Natural killer cell treated with Interleukin-12 subunit alpha and Interleukin-12 subunit beta and Interleukin-15 and Interleukin-18, amount 100 ng/mL, for 72 hours (primary cell): ENCODE measurements around the gene RANBP9. TPM values are rescaled to one million over a fixed set of nuclear protein-coding genes. Genes with fewer than 3 reads are reported as not detected.

Source experiments
- ATAC-seq, 2 donors: fragments of 150-1000 bp; cut with Tn5 transposase in 1 of 2; sonication (Bioruptor Pico), chemical (Tn5 transposase) in 1 of 2; 2 replicates each; pipeline ENCODE4 v1.10.0; 2021
- DNase-seq: peaks from one replicate; pipeline ENCODE4 v3.0.0; 2022; ENCODE audit warnings: low spot score
- H3K27ac Mint-ChIP-seq, 2 donors: 1 replicate in 1 of 2; 2 replicates in 1 of 2; pipeline ENCODE4 v1.8.0; 2022; ENCODE audit warnings: mixed read lengths in 2 of 2, mild to moderate bottlenecking in 1 of 2, moderate library complexity in 1 of 2
- H3K27me3 Mint-ChIP-seq, 2 donors: 1 replicate in 1 of 2; 2 replicates in 1 of 2; pipeline ENCODE4 v1.8.0; 2022; ENCODE audit warnings: mixed read lengths in 2 of 2
- H3K36me3 Mint-ChIP-seq: one replicate; pipeline ENCODE4 v1.8.0; 2022; ENCODE audit warnings: mixed read lengths
- H3K4me1 Mint-ChIP-seq, 2 donors: 1 replicate in 1 of 2; 2 replicates in 1 of 2; pipeline ENCODE4 v1.8.0; 2022; ENCODE audit warnings: low read depth in 2 of 2, mixed read lengths in 2 of 2, mild to moderate bottlenecking in 1 of 2
- H3K4me3 Mint-ChIP-seq: one replicate; pipeline ENCODE4 v1.8.0; 2022; ENCODE audit warnings: mixed read lengths
- H3K9me3 Mint-ChIP-seq: 2 replicates; pipeline ENCODE4 v1.8.0; 2022; ENCODE audit warnings: mixed read lengths
- total RNA-seq, 2 donors: library from RNA; stranded (reverse); gene quantifications; one replicate each; pipeline ENCODE4 v1.2.3, GENCODE V29; 2022

RANBP9 gene
- total RNA-seq, 2 donors from 2014 or later = 49.2 to 61.1 TPM

- Mint-ChIP-seq H3K4me1 (peaks cover 9 to 11% of the 10 kb centered on the region in 2 donors), H3K4me3 (no peak overlapping the region), H3K9me3 (no peaks in the 10 kb centered on the region), H3K27ac (peak overlapping the region in 1 of 2 donors; percentile 3), H3K27me3 (no peaks in the 10 kb centered on the region), H3K36me3 (peaks cover 13% of the 10 kb centered on the region)
- no peak for DNase-seq
- no peak for ATAC-seq
Observed at GRCh38 chr6:13648850-13649249, 62.8 kb downstream of the RANBP9 start.

- peaks cover 20% of the 10 kb centered on the region for H3K36me3 Mint-ChIP-seq
Observed at GRCh38 chr6:13643125-13643524, 68.5 kb downstream of the RANBP9 start.

DNA sequence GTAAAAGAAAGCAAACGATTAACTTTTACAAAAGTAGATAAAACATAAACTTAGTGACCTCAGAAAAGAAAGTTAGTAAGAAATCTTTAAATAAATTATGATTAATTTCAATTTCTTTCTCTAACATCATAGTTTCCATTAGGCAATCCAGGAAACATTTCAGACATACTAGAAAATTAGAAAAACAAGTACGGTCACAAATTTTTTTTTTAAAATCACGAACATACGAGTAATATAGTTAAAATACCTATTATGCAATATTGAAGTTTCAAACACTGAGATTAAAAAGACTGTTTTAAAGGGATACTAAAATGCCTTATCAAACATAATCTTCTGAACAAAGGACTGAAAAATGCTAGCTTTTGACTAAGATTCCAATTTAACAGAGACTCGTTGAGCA is 70.3 kb downstream of the RANBP9 start:
- ATAC-seq = no peak
- Mint-ChIP-seq H3K27ac (no peak overlapping the region), H3K4me1 (peaks cover 8 to 21% of the 10 kb centered on the region in 2 donors), H3K36me3 (peaks cover 23% of the 10 kb centered on the region), H3K9me3 (no peaks in the 10 kb centered on the region), H3K4me3 (no peak overlapping the region), H3K27me3 (no peaks in the 10 kb centered on the region)
- DNase-seq = no peak

More at GRCh38 chr6:13643125-13643524, 68.5 kb downstream of the RANBP9 start:
- peaks cover 4 to 12% of the 10 kb centered on the region in 2 donors for H3K4me1 Mint-ChIP-seq
- no peaks in the 10 kb centered on the region for H3K9me3 Mint-ChIP-seq
- ATAC-seq (no peak), DNase-seq (no peak)
- no peaks in the 10 kb centered on the region for H3K27me3 Mint-ChIP-seq
- H3K27ac Mint-ChIP-seq = peak overlapping the region; percentile 34 to 64
- H3K4me3 Mint-ChIP-seq = no peak overlapping the region

DNA sequence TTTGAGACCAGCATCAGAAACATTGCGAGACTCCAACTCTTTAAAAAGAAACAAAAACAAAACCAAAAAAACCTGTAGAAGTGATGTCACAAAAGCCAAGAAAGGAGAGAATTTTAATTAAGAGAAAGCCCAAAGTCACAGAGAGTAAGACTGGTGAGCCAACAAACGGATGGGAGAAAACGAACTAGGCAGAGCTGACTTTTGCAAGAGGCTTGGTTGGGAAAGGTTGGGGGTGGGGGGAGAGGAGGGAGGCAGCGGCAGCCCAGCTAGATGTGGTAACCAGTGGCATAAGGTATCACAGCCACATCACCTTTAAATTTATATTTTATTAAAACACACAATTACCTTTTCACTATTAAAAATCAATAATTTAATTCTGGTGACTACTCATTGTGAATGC is 73.0 kb downstream of the RANBP9 start:
- H3K27ac Mint-ChIP-seq = no peak overlapping the region
- peaks cover 14 to 24% of the 10 kb centered on the region in 2 donors for H3K4me1 Mint-ChIP-seq
- DNase-seq (no peak), ATAC-seq (no peak)
- no peaks in the 10 kb centered on the region for H3K9me3 Mint-ChIP-seq
- H3K27me3 Mint-ChIP-seq = no peaks in the 10 kb centered on the region
- H3K4me3 Mint-ChIP-seq = no peak overlapping the region
- peaks cover 23% of the 10 kb centered on the region for H3K36me3 Mint-ChIP-seq

DNA sequence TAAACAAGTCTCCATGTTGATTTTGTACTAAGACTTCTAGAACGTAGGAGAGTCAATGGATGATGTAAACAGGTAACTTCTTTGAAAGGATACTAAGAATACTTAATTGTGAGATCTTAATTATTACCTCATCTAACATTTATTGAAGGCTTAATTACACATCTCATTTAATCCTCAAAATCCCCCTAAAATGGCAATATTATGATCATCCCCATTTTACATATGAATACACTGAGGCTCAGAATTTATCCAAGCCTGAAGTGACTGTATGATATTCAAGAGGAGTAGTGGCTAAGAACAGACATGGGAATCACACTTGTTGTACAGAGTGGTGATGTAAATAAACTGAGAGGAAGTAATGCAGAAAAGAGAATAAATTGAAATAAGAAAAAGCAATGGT is 73.6 kb downstream of the RANBP9 start:
- Mint-ChIP-seq H3K4me1 (peaks cover 10 to 21% of the 10 kb centered on the region in 2 donors), H3K9me3 (no peaks in the 10 kb centered on the region), H3K36me3 (peaks cover 21% of the 10 kb centered on the region), H3K27ac (no peak overlapping the region), H3K4me3 (no peak overlapping the region), H3K27me3 (no peaks in the 10 kb centered on the region)
- DNase-seq (no peak), ATAC-seq (no peak)

DNA sequence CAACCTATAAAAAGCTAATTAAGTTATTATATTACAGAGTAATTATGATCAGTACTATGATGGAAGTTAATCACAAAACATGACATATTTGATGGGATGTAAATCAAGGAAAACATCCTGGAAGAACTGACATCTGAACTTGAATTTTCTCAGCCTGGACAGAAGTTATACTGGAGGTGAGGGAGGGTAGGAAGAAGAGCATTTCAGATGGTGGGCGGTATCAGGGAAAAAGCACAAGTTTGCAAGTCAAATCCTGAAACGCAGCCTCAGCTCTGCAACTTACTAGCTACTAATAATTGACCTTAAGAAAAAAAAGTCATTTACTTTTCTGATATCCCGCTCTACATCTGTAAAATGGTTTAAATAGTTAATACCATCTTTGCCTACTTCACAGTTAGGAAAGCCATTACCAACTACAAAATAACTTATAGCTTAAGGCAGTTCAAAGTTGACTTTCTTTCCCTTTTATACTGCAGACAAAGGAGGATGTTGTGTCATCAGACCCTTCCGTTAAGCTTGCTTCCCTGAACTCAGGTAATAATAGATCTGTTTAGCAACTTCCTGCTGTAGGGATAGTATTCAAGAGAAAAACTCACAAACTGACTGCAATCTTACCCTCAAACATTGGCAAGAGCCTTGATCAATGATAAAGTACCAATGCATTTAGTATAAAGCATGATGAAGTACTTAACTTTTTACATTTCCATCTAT is 75.5 kb downstream of the RANBP9 start:
- no peak overlapping the region for H3K4me3 Mint-ChIP-seq
- H3K27ac Mint-ChIP-seq = peak overlapping the region; percentile 31 to 68
- ATAC-seq (no peak), DNase-seq (no peak)
- H3K36me3 Mint-ChIP-seq = peaks cover 17% of the 10 kb centered on the region
- no peaks in the 10 kb centered on the region for H3K27me3 Mint-ChIP-seq
- H3K9me3 Mint-ChIP-seq = no peaks in the 10 kb centered on the region
- peaks cover 10 to 17% of the 10 kb centered on the region in 2 donors for H3K4me1 Mint-ChIP-seq

DNA sequence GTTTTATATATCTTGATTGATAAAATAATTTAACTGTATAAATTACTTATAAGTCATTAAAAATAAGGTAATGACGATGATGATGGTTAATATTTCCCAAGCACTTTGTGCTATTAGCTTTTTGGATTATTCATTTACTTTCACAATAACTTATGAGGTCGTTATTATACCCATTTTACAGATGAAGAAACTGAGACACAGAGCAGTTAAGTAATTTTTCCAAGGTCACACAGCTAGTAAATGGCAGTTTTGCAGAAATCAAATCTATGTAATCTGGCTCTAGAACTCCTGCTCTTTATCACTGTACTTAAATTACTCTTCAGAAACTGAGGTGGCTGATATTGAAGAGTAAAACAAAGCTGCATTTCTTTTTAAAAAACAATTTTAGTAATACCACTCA is 78.3 kb downstream of the RANBP9 start:
- no peak overlapping the region for H3K27ac Mint-ChIP-seq
- no peaks in the 10 kb centered on the region for H3K9me3 Mint-ChIP-seq
- peaks cover 14% of the 10 kb centered on the region for H3K36me3 Mint-ChIP-seq
- no peak overlapping the region for H3K4me3 Mint-ChIP-seq
- peaks cover 13 to 22% of the 10 kb centered on the region in 2 donors for H3K4me1 Mint-ChIP-seq
- no peaks in the 10 kb centered on the region for H3K27me3 Mint-ChIP-seq
- ATAC-seq (no peak), DNase-seq (no peak)

GRCh38 chr6:13630499-13630898 is 81.1 kb downstream of the RANBP9 start:
- Mint-ChIP-seq H3K4me3 (no peak overlapping the region), H3K36me3 (peaks cover 19% of the 10 kb centered on the region), H3K27me3 (no peaks in the 10 kb centered on the region), H3K9me3 (no peaks in the 10 kb centered on the region), H3K27ac (no peak overlapping the region), H3K4me1 (peaks cover 6 to 8% of the 10 kb centered on the region in 2 donors)
- ATAC-seq = no peak
- no peak for DNase-seq

DNA sequence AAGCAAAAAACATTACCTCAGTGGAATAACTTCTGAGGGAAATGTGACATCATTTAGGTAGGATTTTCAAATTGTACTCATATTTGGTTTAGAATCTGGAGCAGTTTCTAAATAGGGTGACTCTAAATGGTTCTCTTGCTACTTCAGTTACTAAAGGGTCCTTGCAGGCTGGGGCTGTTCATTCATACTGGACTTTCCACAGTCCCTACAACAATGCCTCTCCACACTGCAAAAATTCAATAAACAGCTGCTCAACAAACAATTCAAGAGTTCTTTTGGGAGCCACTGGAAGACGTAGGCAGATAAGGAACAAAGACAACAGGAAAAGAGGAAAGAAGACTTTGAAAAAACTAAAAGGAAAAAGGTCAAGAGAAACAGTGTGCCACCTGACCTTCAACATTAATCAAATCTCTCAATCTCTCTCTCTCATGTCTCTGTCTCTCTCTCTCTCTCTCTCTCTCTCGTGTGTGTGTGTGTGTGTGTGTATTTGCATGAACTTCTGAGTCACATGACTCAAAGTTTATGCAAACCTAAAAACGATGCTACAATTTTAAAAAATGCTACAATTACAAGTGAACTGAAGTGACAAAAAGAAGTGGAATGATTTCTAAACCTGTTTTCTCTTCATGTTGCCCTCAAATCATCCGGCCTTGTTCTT is 82.0 kb downstream of the RANBP9 start:
- no peaks in the 10 kb centered on the region for H3K9me3 Mint-ChIP-seq
- peak overlapping the region in 1 of 2 donors; percentile 47 for H3K27ac Mint-ChIP-seq
- H3K4me1 Mint-ChIP-seq = peaks cover 6 to 8% of the 10 kb centered on the region in 2 donors
- ATAC-seq (no peak), DNase-seq (no peak)
- peaks cover 23% of the 10 kb centered on the region for H3K36me3 Mint-ChIP-seq
- H3K4me3 Mint-ChIP-seq = no peak overlapping the region
- no peaks in the 10 kb centered on the region for H3K27me3 Mint-ChIP-seq

DNA sequence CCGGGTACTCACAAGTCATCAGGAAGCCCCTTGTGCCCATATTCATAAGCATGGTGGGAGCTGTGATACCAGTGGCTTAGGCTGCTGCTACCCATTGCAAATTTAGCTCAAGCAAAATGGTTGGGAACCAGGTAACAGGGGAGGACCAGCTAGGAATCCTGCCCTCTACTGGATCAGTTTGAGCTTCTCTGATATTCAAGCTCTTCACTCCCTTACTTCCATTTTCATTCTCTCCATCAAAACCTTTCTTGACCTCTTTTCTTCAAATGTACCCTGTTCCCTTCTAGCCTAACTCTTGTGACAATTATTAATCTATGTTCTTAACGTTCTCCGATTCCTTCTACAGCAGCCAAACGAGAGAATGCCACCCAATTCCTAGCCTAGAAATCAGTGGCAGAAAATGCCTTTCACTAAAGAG is 86.8 kb downstream of the RANBP9 start:
- ATAC-seq (peak in 1 of 2 donors; percentile 53), DNase-seq (no peak)
- H3K9me3 Mint-ChIP-seq = no peaks in the 10 kb centered on the region
- H3K27ac Mint-ChIP-seq = peak overlapping the region in 1 of 2 donors; percentile 12
- no peaks in the 10 kb centered on the region for H3K27me3 Mint-ChIP-seq
- H3K4me3 Mint-ChIP-seq = no peak overlapping the region
- H3K36me3 Mint-ChIP-seq = peaks cover 30% of the 10 kb centered on the region
- H3K4me1 Mint-ChIP-seq = peaks cover 6 to 7% of the 10 kb centered on the region in 2 donors

DNA sequence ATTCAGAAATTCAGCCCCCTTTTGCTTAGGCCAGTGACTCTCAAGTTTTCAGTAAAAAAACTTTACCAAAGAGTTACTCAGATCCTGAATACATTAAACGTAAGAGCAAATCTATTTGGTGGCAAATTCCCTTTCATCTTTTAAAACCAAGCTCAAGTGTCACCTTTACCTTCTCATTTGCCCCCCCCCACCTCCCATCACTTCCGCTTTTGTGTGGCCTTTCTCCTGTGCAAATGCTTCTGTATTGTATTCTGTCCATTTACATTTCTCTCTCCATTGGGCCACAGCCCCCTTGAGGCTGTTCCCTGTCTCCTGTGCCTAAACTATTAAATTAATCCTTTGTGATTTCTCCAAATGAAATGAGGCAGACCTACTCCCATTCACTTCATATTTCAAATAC is 94.6 kb downstream of the RANBP9 start:
- Mint-ChIP-seq H3K4me3 (peak overlapping the region; percentile 98), H3K27ac (peak overlapping the region; percentile 90 to 96), H3K4me1 (peaks cover 28 to 38% of the 10 kb centered on the region in 2 donors), H3K36me3 (peaks cover 23% of the 10 kb centered on the region), H3K27me3 (no peaks in the 10 kb centered on the region), H3K9me3 (no peaks in the 10 kb centered on the region)
- DNase-seq = no peak
- no peak for ATAC-seq

GRCh38 chr6:13615792-13616120 is 95.9 kb downstream of the RANBP9 start:
- peak overlapping the region; percentile 90 to 96 for H3K27ac Mint-ChIP-seq
- H3K9me3 Mint-ChIP-seq = no peaks in the 10 kb centered on the region
- peak in 1 of 2 donors; percentile 50 for ATAC-seq
- peaks cover 23% of the 10 kb centered on the region for H3K36me3 Mint-ChIP-seq
- peaks cover 28 to 44% of the 10 kb centered on the region in 2 donors for H3K4me1 Mint-ChIP-seq
- H3K4me3 Mint-ChIP-seq = peak overlapping the region; percentile 98
- DNase-seq = peak; percentile 64
- H3K27me3 Mint-ChIP-seq = no peaks in the 10 kb centered on the region

DNA sequence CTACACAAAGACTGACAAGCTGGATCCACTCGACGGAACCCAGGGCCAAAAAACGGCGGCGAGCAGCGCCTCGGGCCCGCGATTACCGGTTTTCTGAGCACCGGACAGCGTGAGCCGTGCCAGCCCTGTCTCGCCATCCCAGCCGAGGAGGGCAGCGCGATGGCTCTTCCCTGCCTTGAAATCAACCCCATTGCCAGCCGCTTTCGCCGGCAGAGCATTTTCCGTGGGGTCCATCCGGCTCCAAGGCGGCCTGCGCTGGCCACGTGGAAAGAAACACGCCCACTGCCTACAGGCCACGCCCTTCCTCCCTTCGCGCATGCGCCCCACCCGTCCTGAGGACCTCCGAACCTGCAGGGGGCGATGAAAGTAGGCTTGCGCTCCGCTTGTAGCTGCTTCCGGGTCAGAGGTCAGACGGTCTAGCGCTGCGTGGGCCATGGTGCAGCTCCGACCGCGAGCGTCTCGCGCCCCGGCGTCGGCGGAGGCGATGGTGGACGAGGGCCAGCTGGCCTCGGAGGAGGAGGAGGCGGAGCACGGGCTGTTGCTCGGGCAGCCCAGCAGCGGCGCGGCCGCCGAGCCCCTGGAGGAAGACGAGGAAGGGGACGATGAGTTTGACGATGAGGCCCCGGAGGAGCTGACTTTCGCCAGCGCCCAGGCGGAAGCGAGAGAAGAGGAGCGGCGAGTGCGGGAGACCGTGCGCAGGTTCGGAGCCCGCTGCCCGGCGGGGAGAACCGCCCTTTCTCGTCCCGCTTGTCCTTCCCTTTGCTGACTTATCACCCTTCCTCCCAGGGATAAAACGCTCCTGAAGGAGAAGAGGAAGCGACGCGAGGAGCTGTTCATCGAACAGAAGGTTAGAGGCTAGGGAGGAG is 96.5 kb downstream of the RANBP9 start, which contains the start of gene NOL7:
Gene NOL7 (plus strand): TSS at position 410 of the 866 bp plus-strand sequence. CDS start 24 bp downstream, at position 434.
- peak; percentile 98 for DNase-seq
- ATAC-seq = peak; percentile 98 to 99
- Mint-ChIP-seq H3K27ac (peak within 1 kb of the TSS; percentile 90 to 96), H3K4me3 (peak within 1 kb of the TSS; percentile 98), H3K4me1 (peaks cover 28 to 44% of the 10 kb centered on the region in 2 donors), H3K36me3 (peaks cover 23% of the 10 kb centered on the region), H3K9me3 (no peaks in the 10 kb centered on the region), H3K27me3 (no peaks in the 10 kb centered on the region)
